ENCODE measurements around the gene NUP88.

GRCh38 chr17:5391678-5392077 is 27.8 kb downstream of the NUP88 start:
- TF ChIP-seq EZH2 (IDR thresholded peaks at IDR 0.05), result no peak
- TF ChIP-seq JUND (IDR thresholded peaks at IDR 0.05), result no peak
- TF ChIP-seq POLR2A (IDR thresholded peaks at IDR 0.05; ENCODE audit: borderline replicate concordance, extremely low read depth, insufficient read depth, insufficient read length), result no peak
- no peak for TF ChIP-seq ZNF274 (IDR thresholded peaks at IDR 0.05; ENCODE audit: low read depth, low read length)
- no peak for TF ChIP-seq YY1 (IDR thresholded peaks at IDR 0.05; ENCODE audit: extremely low read depth, insufficient replicate concordance, low read depth, low read length)

Measured in HCT116 (cell line).